IMR-90 (cell line): Measurements from ENCODE around the gene EVL. TPM values are rescaled to one million over a fixed set of nuclear protein-coding genes. Genes with fewer than 3 reads are reported as not detected.

Experiments
- ATAC-seq: fragments of 200-7000 bp; cut with Tn5 transposase; 2 replicates; pipeline ENCODE4 v1.9.1; 2020; ENCODE audit warnings: low read depth, mild to moderate bottlenecking, moderate library complexity
- BruUV-seq: library from RNA; stranded (reverse); fragments of 400-500 nt; replicated peaks from 2 replicates; lab custom pipeline; 2021; lab: Mats Ljungman, UMichigan
- CTCF ChIA-PET: fragments of 300-600 bp; formaldehyde crosslinking; extraction: SDS; loops from one replicate; lab custom pipeline; 2021; ENCODE audit warnings: antibody characterized with exemption; lab: Yijun Ruan, JAX
- POLR2A ChIA-PET: fragments of 300-600 bp; sonication (Branson Sonifier 250); formaldehyde crosslinking; loops from one replicate; lab custom pipeline; 2022; ENCODE audit warnings: antibody characterized with exemption; ENCODE audit not compliant: unreplicated experiment; lab: Charles Lee
- DNase-seq: peaks from one replicate; pipeline ENCODE4 v3.0.0; 2013
- H2AFZ ChIP-seq: replicated peaks from 2 replicates; pipeline ENCODE3; 2013; ENCODE audit warnings: low read length, mild to moderate bottlenecking; ENCODE audit not compliant: poor library complexity
- H2AK5ac ChIP-seq: 2 replicates; pipeline ENCODE4 v1.6.1; 2013; ENCODE audit warnings: low read depth, low read length, inconsistent platforms
- H2AK9ac ChIP-seq: replicated peaks from 2 replicates; pipeline ENCODE3; 2013; ENCODE audit warnings: mild to moderate bottlenecking, low read depth, low read length, moderate library complexity; ENCODE audit not compliant: poor library complexity
- H2BK120ac ChIP-seq: 2 replicates; pipeline ENCODE4 v1.6.1; 2013; ENCODE audit warnings: low read depth, low read length, inconsistent platforms
- H2BK15ac ChIP-seq: 3 replicates; pipeline ENCODE4 v1.6.1; 2013; ENCODE audit warnings: low read depth, low read length, inconsistent platforms
- H2BK20ac ChIP-seq: 2 replicates; pipeline ENCODE4 v1.6.1; 2013; ENCODE audit warnings: low read depth, mild to moderate bottlenecking, inconsistent platforms, low read length, moderate library complexity
- H2BK5ac ChIP-seq: 2 replicates; pipeline ENCODE4 v1.6.1; 2013; ENCODE audit warnings: mild to moderate bottlenecking, low read depth, low read length, inconsistent platforms; ENCODE audit not compliant: poor library complexity, severe bottlenecking
- H3K14ac ChIP-seq: replicated peaks from 2 replicates; pipeline ENCODE4 v1.6.1; 2013; ENCODE audit warnings: low read depth, low read length, inconsistent platforms
- H3K18ac ChIP-seq: 2 replicates; pipeline ENCODE4 v1.6.1; 2013; ENCODE audit warnings: low read depth, low read length, control low read depth
- H3K23ac ChIP-seq: 2 replicates; pipeline ENCODE4 v1.6.1; 2013; ENCODE audit warnings: low read depth, low read length, inconsistent platforms
- H3K27ac ChIP-seq: 2 replicates; pipeline ENCODE4 v1.5.1; 2013; ENCODE audit warnings: mild to moderate bottlenecking, control low read depth, low read length; ENCODE audit not compliant: insufficient read depth
- H3K27me3 ChIP-seq: 2 replicates; pipeline ENCODE4 v1.6.1; 2013; ENCODE audit warnings: low read length; ENCODE audit not compliant: control insufficient read depth, insufficient read depth
- H3K36me3 ChIP-seq: 2 replicates; pipeline ENCODE4 v1.6.1; 2013; ENCODE audit warnings: low read length, mixed read lengths; ENCODE audit not compliant: control insufficient read depth, insufficient read depth
- H3K4ac ChIP-seq: 2 replicates; pipeline ENCODE4 v1.6.1; 2013; ENCODE audit warnings: low read depth, low read length, inconsistent platforms
- H3K4me1 ChIP-seq: 2 replicates; pipeline ENCODE4 v1.6.1; 2013; ENCODE audit warnings: low read length, mixed read lengths; ENCODE audit not compliant: control insufficient read depth, insufficient read depth
- H3K4me2 ChIP-seq: 2 replicates; pipeline ENCODE4 v1.6.1; 2013; ENCODE audit warnings: low read depth, mild to moderate bottlenecking, control low read depth, low read length, moderate library complexity
- H3K4me3 ChIP-seq: 2 replicates; pipeline ENCODE4 v1.5.1; 2013; ENCODE audit warnings: low read depth, mild to moderate bottlenecking, control low read depth, low read length, moderate library complexity; ENCODE audit not compliant: insufficient read depth
- H3K56ac ChIP-seq: 2 replicates; pipeline ENCODE4 v1.6.1; 2013; ENCODE audit warnings: low read length, inconsistent platforms; ENCODE audit not compliant: insufficient read depth; ENCODE audit errors: extremely low read depth
- H3K79me1 ChIP-seq, 2 experiments: 2 replicates each; pipeline ENCODE4 v1.6.1; 2013; ENCODE audit warnings: low read length in 2 of 2, inconsistent platforms in 1 of 2, low read depth in 1 of 2
- H3K9ac ChIP-seq: 2 replicates; pipeline ENCODE4 v1.6.1; 2013; ENCODE audit warnings: low read depth, low read length, control low read depth
- H3K9me1 ChIP-seq: 2 replicates; pipeline ENCODE4 v1.6.1; 2013; ENCODE audit warnings: low read length, inconsistent platforms; ENCODE audit not compliant: insufficient read depth
- H3K9me3 ChIP-seq: 2 replicates; pipeline ENCODE4 v1.6.1; 2013; ENCODE audit warnings: low read length; ENCODE audit not compliant: control insufficient read depth, insufficient read depth
- H4K20me1 ChIP-seq: 2 replicates; pipeline ENCODE4 v1.6.1; 2013; ENCODE audit warnings: low read length, inconsistent platforms; ENCODE audit not compliant: insufficient read depth
- H4K5ac ChIP-seq: 2 replicates; pipeline ENCODE4 v1.6.1; 2013; ENCODE audit warnings: mild to moderate bottlenecking, low read depth, low read length, control low read depth
- H4K8ac ChIP-seq, 2 experiments: 2 replicates each; pipeline ENCODE4 v1.6.1; 2013; ENCODE audit warnings: low read depth in 2 of 2, low read length in 2 of 2, control low read depth in 1 of 2, inconsistent platforms in 1 of 2
- H4K91ac ChIP-seq: 2 replicates; pipeline ENCODE4 v1.6.1; 2013; ENCODE audit warnings: low read depth, low read length, inconsistent platforms; ENCODE audit not compliant: insufficient read depth
- CEBPB ChIP-seq: IDR thresholded peaks from 2 replicates; pipeline ENCODE4 v1.6.1; 2012; ENCODE audit warnings: low read depth, low read length, improper control_type of control experiment
- CHD1 ChIP-seq: IDR thresholded peaks from 2 replicates; pipeline ENCODE4 v1.6.1; 2012; ENCODE audit warnings: low read depth, low read length, improper control_type of control experiment
- CTCF ChIP-seq: conservative IDR thresholded peaks from 2 replicates; pipeline ENCODE4 v1.5.1; 2012; ENCODE audit warnings: mild to moderate bottlenecking, low read depth, low read length, improper control_type of control experiment
- FOS ChIP-seq: fragments of 150-350 bp; IDR thresholded peaks from 2 replicates; pipeline ENCODE4 v1.6.1; 2016; ENCODE audit warnings: low read depth, low read length
- MAFK ChIP-seq: IDR thresholded peaks from 2 replicates; pipeline ENCODE4 v1.6.1; 2012; ENCODE audit warnings: low read depth, low read length, improper control_type of control experiment
- NFE2L2 ChIP-seq: fragments of 150-350 bp; IDR thresholded peaks from 2 replicates; pipeline ENCODE4 v1.6.1; 2016; ENCODE audit warnings: low read depth, mild to moderate bottlenecking, low read length
- POLR2A ChIP-seq: IDR thresholded peaks from 2 replicates; pipeline ENCODE4 v1.6.1; 2012; ENCODE audit warnings: mild to moderate bottlenecking, low read depth, low read length
- RFX5 ChIP-seq: IDR thresholded peaks from 2 replicates; pipeline ENCODE4 v1.8.0; 2012; ENCODE audit warnings: low read depth, mild to moderate bottlenecking, low read length, moderate library complexity
- USF2 ChIP-seq: fragments of 150-350 bp; IDR thresholded peaks from 2 replicates; pipeline ENCODE4 v1.6.1; 2017; ENCODE audit warnings: mild to moderate bottlenecking, antibody characterized with exemption, low read length, low read depth
- WGBS, 2 experiments: methylation state at CpG; one replicate each; pipeline versions ENCODE4 v1.1.5 to v1.1.7; 2013; ENCODE audit warnings: missing lambda C conversion rate in 2 of 2; ENCODE audit not compliant: insufficient read length in 1 of 2; ENCODE audit errors: extremely low coverage in 2 of 2; 5-methylcytosine and 5-hydroxymethylcytosine counted together
- dilution Hi-C: fragments of 300-500 bp; cut with HindIII; formaldehyde crosslinking; loops from one replicate; pipeline ENCODE4 v1.14.3; 2018; ENCODE audit warnings: low sequenced_read_pairs; ENCODE audit not compliant: unreplicated experiment
- in situ Hi-C: fragments of 300-500 bp; cut with MboI; formaldehyde crosslinking; loops from 3 replicates; pipeline ENCODE4 v1.14.3; 2019; ENCODE audit warnings: low sequenced_read_pairs, inconsistent platforms, mixed read lengths
- intact Hi-C: fragments of 100-400 bp; cut with micrococcal nuclease; formaldehyde crosslinking; loops from 2 replicates; pipeline ENCODE4 v1.10.0; 2022
- polyA plus RNA-seq, 3 experiments: library from polyadenylated mRNA; depleted of rRNA; stranded (reverse); fragments of >200 nt; gene quantifications; 2 replicates each; pipeline ENCODE4 v1.2.3, GENCODE V29; 2012; ENCODE audit warnings: low replicate concordance in 1 of 3
- total RNA-seq: library from RNA; depleted of rRNA; stranded (reverse); fragments of >200 nt; gene quantifications from 2 replicates; pipeline ENCODE4 v1.2.3, GENCODE V29; 2012

EVL gene
- total and polyA plus RNA-seq, 2 of the 4 experiments (the other 2 are of a cell fraction), result 7.2 to 36.5 TPM

GRCh38 chr14:100111931-100112704 lies 46.9 kb downstream of the EVL start:
- H4K91ac ChIP-seq, result no peak overlapping the region
- POLR2A ChIA-PET, result no interaction called here
- no peak overlapping the region for H2BK15ac ChIP-seq
- DNase-seq (no peak), ATAC-seq (no peak)
- H3K56ac ChIP-seq, result no peak overlapping the region
- in situ Hi-C loops (loop anchor here (5.0 kb wide), 1 partner anchor 130 kb away; no protein-coding TSS in a partner anchor), intact Hi-C loops (no loop called here), dilution Hi-C loops (no loop called here)
- CTCF ChIA-PET, result interaction anchor here (1.1 kb wide), 1 partner anchor 81 kb away, joined by 4 read pairs; no protein-coding TSS in a partner anchor
- H2BK120ac ChIP-seq, result no peak overlapping the region
- no peak overlapping the region for H3K23ac ChIP-seq
- TF ChIP-seq RFX5 (no peak), POLR2A (no peak), CTCF (no peak), MAFK (no peak), FOS (no peak), CEBPB (no peak), NFE2L2 (no peak), USF2 (no peak), CHD1 (no peak)
- H3K4me3 ChIP-seq, result no peak overlapping the region
- H4K5ac ChIP-seq, result no peak overlapping the region
- H3K4ac ChIP-seq, result no peak overlapping the region
- no peak overlapping the region for H2AFZ ChIP-seq
- H3K27me3 ChIP-seq, result no peaks in the 10 kb centered on the region
- no peak overlapping the region for H3K27ac ChIP-seq
- H3K79me1 ChIP-seq, result peaks cover 4 to 6% of the 10 kb centered on the region in 2 experiments; a peak in 1 of 4 replicates
- no peak overlapping the region for H3K9ac ChIP-seq
- no peaks in the 10 kb centered on the region for H3K9me3 ChIP-seq
- H2BK5ac ChIP-seq, result no peak overlapping the region
- H4K8ac ChIP-seq, result peak overlapping the region in 1 of 2 experiments; percentile 8; a peak in 1 of 4 replicates
- no peak overlapping the region for H3K4me2 ChIP-seq
- H4K20me1 ChIP-seq, result no peaks in the 10 kb centered on the region
- no peaks in the 10 kb centered on the region for H3K36me3 ChIP-seq
- no peak overlapping the region for H2AK5ac ChIP-seq
- BruUV-seq, result no TSS peak
- H3K9me1 ChIP-seq, result peaks cover 11% of the 10 kb centered on the region; the same call in 1 of the 2 replicates
- no peak overlapping the region for H3K14ac ChIP-seq
- H3K18ac ChIP-seq, result no peak overlapping the region
- H2AK9ac ChIP-seq, result no peak overlapping the region
- no peak overlapping the region for H2BK20ac ChIP-seq
- 76% methylated on average over 3 of the region's 11 CpGs; no CpG with 5 or more reads in 1 of the 2 experiments for WGBS, 2 experiments
- peaks cover 14% of the 10 kb centered on the region; the same call in 1 of the 2 replicates for H3K4me1 ChIP-seq
